Progenitor cell of endocrine pancreas (in vitro differentiated cells): ENCODE measurements around the gene HSD17B3. TPM values are rescaled to one million over a fixed set of nuclear protein-coding genes. Genes with fewer than 3 reads are reported as not detected.
A peak's percentile ranks its signal among the peaks of the same experiment; 100 is the strongest.
"Not testable (repeated sequence)": the region's sequence is repeated elsewhere in the genome, so short reads cannot be mapped to it uniquely, and the experiment has no call there.

Source experiments
- DNase-seq: peaks from one replicate; pipeline ENCODE4 v3.0.0; 2021; ENCODE audit warnings: low spot score; ENCODE audit not compliant: unreplicated experiment
- H3K27ac Mint-ChIP-seq: 2 replicates; pipeline ENCODE4 v1.8.0; 2021; ENCODE audit warnings: mild to moderate bottlenecking, moderate library complexity, mixed read lengths
- H3K27me3 Mint-ChIP-seq: 2 replicates; pipeline ENCODE4 v1.8.0; 2021; ENCODE audit warnings: mixed read lengths
- H3K36me3 Mint-ChIP-seq: 2 replicates; pipeline ENCODE4 v1.8.0; 2022; ENCODE audit warnings: mixed read lengths; ENCODE audit not compliant: insufficient read depth
- H3K4me1 Mint-ChIP-seq: 2 replicates; pipeline ENCODE4 v1.8.0; 2021; ENCODE audit warnings: low read depth, mixed read lengths
- H3K4me3 Mint-ChIP-seq: 2 replicates; pipeline ENCODE4 v1.8.0; 2021; ENCODE audit warnings: low read depth, mild to moderate bottlenecking, moderate library complexity, mixed read lengths
- H3K9me3 Mint-ChIP-seq: 2 replicates; pipeline ENCODE4 v1.8.0; 2021; ENCODE audit warnings: low read depth, mixed read lengths
- total RNA-seq: library from RNA; stranded (reverse); gene quantifications from 2 replicates; pipeline ENCODE4 v1.2.1, GENCODE V29; 2021
- TF ChIP-seq, protein P1 (sequence below): fragments of 200-600 bp; sonication (generic); IDR thresholded peaks from one replicate; pipeline ENCODE4 v1.5.0; 2021; ENCODE audit warnings: antibody characterized with exemption, mild to moderate bottlenecking; ENCODE audit not compliant: unreplicated experiment

The HSD17B3 gene
- total RNA-seq, 1 donor from 2014 or later: not detected

DNA sequence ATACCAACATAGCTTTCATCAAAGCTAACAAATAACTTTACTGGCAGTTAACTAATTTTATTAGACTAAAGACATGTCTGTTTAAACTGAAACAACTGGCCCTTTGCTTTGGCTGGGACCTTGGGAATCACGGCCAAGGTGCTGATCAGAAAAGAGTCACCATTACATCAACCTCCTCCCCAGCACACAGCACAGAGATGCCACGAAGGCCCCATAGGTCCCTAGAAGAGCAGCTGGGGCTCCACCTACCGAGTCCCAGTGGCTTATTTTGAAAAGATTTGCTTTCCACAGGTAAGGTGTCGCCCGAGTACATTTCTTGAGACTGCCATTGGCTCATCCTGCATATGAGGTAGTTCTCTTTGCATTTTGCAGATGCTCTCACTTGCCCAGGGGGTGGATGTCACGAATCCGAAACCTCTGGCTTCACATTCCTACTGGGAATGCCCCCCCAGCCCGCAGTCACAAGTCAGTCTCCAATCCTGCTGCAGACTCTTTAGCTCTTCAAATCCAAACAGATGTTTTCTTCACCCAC is 18.8 kb upstream of the HSD17B3 start:
- TF ChIP-seq, protein P1, sequence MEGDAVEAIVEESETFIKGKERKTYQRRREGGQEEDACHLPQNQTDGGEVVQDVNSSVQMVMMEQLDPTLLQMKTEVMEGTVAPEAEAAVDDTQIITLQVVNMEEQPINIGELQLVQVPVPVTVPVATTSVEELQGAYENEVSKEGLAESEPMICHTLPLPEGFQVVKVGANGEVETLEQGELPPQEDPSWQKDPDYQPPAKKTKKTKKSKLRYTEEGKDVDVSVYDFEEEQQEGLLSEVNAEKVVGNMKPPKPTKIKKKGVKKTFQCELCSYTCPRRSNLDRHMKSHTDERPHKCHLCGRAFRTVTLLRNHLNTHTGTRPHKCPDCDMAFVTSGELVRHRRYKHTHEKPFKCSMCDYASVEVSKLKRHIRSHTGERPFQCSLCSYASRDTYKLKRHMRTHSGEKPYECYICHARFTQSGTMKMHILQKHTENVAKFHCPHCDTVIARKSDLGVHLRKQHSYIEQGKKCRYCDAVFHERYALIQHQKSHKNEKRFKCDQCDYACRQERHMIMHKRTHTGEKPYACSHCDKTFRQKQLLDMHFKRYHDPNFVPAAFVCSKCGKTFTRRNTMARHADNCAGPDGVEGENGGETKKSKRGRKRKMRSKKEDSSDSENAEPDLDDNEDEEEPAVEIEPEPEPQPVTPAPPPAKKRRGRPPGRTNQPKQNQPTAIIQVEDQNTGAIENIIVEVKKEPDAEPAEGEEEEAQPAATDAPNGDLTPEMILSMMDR: no peak
- Mint-ChIP-seq H3K4me3 (no peak overlapping the region), H3K4me1 (peaks cover 9% of the 10 kb centered on the region), H3K27ac (no peak overlapping the region), H3K27me3 (no peaks in the 10 kb centered on the region), H3K9me3 (no peaks in the 10 kb centered on the region), H3K36me3 (peaks cover 12% of the 10 kb centered on the region)
- no peak for DNase-seq

GRCh38 chr9:96318921-96319565 is 17.1 kb upstream of the HSD17B3 start:
- H3K27ac Mint-ChIP-seq: no peak overlapping the region

DNA sequence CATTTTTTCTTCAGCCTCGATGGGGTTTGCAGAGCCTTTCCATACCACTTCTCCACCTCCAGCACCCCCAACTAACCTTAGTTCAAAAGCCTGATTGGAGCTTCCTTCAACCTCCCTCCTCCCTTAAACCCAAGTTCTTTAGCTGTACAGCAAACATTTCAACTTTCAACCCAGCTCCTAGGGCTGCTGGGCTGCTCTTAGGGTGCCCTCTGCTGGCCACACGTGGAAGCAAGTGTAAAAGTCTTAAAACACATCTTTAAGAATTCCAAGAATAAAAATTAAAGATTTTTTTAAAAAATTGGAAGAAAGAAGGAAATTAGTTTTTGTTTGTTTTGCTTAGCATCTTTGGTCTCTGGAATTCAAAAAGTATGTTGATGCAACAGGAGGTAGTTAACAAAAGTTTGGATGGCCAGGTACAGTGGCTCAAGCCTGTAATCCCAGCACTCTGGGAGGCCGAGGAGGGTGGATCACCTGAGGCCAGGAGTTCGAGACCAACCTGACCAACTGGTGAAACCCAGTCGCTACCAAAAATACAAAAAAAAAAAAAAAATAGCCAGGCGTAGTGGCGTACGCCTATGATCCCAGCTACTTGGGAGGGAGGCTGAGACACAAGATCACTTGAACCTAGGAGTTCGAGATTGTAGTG is 15.5 kb upstream of the HSD17B3 start:
- Mint-ChIP-seq H3K4me3 (no peak overlapping the region), H3K27me3 (no peaks in the 10 kb centered on the region), H3K9me3 (peaks cover 11% of the 10 kb centered on the region), H3K4me1 (peaks cover 8% of the 10 kb centered on the region), H3K36me3 (peaks cover 15% of the 10 kb centered on the region), H3K27ac (no peak overlapping the region)
- TF ChIP-seq, protein P1: peak; percentile 97
- DNase-seq: peak; percentile 28

More at GRCh38 chr9:96318921-96319565, 17.1 kb upstream of the HSD17B3 start:
- Mint-ChIP-seq H3K4me1 (peaks cover 9% of the 10 kb centered on the region), H3K27me3 (no peaks in the 10 kb centered on the region), H3K36me3 (peaks cover 10% of the 10 kb centered on the region), H3K4me3 (no peak overlapping the region), H3K9me3 (no peaks in the 10 kb centered on the region)
- DNase-seq: no peak
- TF ChIP-seq, protein P1: no peak

GRCh38 chr9:96309850-96310249 is 7.9 kb upstream of the HSD17B3 start:
- H3K27me3 Mint-ChIP-seq: no peaks in the 10 kb centered on the region
- no peak overlapping the region for H3K4me3 Mint-ChIP-seq
- no peak for DNase-seq
- peaks cover 23% of the 10 kb centered on the region for H3K9me3 Mint-ChIP-seq
- TF ChIP-seq, protein P1: no peak
- peaks cover 18% of the 10 kb centered on the region for H3K36me3 Mint-ChIP-seq
- H3K4me1 Mint-ChIP-seq: peaks cover 2% of the 10 kb centered on the region
- H3K27ac Mint-ChIP-seq: no peak overlapping the region

DNA sequence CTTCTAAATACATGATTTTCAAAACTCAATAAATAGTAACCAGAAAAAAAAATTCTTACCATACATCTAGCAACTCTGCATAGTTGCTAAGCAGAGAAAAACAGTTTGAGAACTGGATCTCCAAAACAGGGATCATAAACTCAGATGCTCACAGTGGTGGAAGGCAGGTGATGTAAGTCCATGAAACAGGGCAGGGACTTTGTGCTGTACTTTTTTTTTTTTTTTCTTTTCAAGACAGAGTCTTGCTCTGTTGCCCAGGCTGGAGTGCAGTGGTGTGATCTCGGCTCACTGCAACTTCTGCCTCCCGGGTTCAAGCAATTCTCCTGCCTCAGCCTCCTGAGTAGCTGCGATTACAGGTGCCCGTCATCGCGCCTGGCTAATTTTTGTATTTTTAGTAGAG is 5.0 kb upstream of the HSD17B3 start:
- not testable (repeated sequence) for H3K9me3 Mint-ChIP-seq, H3K27me3 Mint-ChIP-seq, H3K4me3 Mint-ChIP-seq, H3K4me1 Mint-ChIP-seq, H3K27ac Mint-ChIP-seq, H3K36me3 Mint-ChIP-seq, DNase-seq
